NCI-H1092 treated with DMSO at 0.1 percent for 48 hours (cell line): Measurements from ENCODE around the gene POLR2J2.
"Not testable (repeated sequence)": the region's sequence is repeated elsewhere in the genome, so short reads cannot be mapped to it uniquely, and the experiment has no call there.

ENCODE experiments used
- DNase-seq: peaks from one replicate; lab custom pipeline; 2025; lab: John Stamatoyannopoulos, UW

The POLR2J2 gene

DNA sequence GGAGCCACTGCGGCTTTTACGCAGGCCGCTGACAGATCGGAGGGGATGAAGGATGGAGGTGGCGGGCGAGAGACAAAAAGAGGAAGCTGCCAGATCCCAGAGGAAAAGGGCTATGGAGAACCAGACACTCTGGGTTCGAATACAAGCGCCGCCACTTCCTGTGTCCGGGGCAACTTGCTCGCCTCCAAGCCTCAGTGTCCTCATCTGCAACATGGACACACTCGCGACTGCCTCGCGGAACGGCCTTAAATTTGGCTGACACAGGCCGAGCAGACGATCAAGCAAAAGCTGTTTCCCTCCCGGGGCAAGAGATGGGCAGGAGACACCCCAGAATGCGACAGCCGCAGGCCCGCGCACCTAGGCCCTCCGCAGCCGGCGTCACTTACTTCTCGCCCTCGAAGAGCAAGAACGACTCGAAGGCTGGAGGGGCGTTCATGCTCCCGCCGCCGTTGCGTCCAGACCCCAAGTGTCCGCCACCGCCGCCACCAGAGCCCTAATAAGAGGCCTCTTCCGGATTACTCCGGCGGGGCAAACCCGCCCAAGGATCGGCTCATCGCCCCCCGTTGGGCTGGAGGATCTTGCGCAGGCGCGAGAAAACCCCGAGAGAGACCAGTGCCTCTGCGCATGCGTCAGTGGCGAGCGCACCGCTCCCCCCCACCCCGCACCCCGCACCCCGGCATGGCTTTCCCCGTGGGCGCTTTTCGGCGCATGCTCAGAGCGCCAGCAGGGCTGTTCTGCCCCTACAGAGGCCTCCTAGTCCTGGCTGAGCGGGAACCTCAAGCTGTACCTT is at the start of gene POLR2J2:
Gene POLR2J2 (minus strand): TSS at position 498 of the 790 bp plus-strand sequence. CDS start 62 bp downstream, at position 436.
- DNase-seq = not testable (repeated sequence)

DNA sequence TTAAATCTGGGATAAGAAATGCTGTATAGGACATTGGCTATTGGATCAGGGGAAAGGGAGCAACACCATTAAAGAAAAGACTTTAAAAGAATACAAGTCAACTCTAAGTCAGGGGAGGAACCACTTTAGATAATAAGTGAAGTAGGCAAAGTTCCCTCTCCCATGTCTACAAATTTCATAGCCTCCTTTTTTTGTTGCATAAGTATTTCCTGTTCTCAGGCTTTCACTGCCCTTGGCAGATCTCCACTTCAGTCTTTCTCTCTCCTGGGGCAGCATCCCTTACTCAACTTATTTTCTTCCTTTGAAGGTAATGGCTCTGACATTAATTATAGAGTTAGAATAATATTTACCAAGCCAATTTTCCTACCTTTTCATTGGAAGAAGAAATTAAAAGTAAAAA is 47.0 kb upstream of the POLR2J2 start:
- DNase-seq = not testable (repeated sequence)

DNA sequence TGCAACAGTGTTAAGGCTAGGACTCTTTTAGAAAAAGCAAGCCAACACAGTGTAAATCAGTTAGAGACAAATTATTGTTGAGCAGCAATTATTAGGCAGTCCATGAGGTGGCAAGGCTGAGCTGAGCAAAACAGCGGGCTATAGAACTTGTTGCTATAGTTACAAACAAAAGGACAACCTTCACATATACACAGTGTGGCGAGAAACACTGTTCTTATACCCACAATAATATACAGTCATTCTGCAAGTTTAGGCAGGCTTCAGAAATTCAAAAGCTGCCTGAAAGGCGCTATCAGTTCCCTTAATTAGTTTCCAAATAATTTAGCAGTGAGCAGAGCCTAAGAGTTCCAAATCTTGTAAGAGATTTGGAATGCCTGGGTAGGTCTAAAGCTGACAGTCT is 44.3 kb upstream of the POLR2J2 start:
- DNase-seq = not testable (repeated sequence)

DNA sequence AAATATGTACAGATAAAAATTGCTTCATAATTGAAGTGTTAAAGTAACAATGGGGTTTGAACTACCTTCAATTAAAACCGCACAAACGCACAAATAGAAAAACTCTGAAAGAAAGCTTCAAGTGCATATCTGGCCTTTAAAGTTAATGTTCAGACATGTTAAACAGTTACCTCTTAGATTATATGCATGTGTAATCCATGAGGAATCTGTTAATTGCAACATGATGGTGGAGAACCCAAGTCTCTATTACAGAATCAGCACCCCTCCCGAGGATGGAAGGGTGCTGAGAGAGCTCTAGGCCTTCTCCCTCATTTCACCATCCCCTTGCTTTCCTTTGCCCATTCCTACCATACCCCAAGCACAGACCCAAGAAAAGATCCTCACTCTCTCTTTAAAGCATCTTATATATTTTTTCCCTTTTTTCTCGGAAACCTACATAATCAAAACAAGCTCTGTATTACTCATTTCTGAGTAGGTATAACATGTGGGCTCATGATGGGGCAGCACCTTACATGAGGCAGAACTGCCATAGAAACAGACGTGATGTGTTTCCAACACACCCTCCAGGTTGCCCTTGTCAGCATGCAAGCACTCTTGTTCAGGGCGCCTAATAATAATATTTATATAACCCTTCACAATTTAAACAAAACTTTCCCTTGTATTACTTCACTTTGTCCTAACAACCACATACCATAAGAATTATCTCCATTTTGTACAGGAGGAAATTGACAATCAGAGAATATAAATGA is 43.5 kb upstream of the POLR2J2 start:
- not testable (repeated sequence) for DNase-seq

DNA sequence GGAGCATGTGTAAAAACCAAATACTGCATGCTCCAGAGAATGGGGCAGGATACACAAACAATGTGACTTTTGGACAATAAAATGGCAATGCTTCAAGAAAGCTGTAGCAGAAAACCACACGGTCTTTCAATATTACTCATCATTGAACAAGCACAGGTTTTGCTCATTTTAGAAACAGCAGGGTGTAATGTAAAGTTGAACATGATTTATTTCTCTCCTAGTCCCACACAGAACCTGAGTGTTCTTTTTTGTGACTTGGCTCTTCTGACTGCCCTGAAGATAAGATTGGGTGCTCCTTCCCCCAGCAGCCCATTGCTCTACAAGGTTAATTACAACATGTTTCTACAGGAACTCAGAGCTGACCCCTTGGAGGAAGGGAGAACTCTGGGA is 42.2 kb upstream of the POLR2J2 start:
- not testable (repeated sequence) for DNase-seq

DNA sequence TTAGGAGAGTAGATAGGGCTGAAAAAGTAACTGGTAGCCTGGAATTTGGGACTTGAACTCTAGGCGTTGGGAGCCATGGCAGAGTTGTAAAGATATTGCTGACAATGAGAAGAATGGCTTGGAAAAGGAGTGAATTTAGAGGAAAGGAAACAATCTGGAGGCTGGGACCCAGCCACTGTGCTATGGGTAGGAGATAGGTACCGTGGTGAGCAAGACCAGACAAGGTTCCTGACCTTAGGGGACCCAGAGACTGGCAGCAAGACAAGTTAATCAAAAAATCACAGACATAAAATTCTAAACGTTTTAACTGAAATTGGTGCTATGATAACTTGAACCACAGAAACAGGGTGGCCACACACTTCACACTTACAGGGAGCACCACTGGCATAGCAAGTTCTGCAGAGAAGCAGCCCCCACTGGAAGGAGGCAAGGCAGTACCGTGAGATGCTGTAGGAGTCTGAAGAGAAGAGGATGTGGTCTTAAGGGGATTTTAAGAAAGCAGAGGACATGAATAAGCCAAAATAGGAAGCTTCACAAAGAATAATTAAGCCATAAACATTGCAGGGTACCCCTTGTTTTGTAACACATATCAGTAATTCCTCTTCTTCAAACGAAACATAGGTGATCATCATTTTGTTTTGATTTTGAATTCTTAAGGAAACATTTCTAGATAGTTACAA is 41.7 kb upstream of the POLR2J2 start:
- not testable (repeated sequence) for DNase-seq

DNA sequence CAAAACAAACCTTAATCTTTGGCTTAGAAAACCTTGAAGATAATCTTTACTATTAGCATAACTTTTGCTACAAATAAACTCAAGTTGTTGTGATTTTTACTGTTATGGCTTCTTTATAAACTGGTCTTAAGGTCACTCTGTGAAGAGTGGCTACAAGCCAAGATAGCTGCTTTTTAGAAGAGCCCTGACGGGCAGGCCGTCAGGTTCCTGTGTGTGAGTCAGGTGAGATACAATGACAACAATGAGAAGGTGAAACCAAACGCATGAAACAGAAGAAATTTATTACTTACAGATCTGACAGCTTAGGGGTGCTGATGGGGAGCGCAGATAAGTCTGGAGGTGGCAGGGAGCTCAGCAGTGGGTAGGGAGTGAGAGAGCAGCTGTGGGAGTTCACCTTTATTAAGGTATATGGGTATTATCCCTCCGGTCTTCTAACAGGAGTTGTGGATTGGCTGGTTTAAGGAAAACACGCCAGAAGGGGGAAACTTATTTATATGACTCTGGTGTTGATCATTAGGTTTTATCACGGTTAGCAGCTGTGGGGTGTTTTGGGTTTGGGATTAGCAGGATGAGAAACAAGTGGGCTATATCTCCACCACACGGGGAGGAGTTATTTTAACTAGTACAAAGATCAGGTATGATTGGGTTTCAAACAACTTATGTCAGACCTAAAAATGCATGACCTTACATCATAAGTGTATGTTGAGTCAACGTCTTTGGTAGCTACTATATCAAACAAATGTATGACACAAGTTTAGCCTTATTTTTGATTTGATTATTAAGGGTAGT is 27.7 kb upstream of the POLR2J2 start:
- not testable (repeated sequence) for DNase-seq

DNA sequence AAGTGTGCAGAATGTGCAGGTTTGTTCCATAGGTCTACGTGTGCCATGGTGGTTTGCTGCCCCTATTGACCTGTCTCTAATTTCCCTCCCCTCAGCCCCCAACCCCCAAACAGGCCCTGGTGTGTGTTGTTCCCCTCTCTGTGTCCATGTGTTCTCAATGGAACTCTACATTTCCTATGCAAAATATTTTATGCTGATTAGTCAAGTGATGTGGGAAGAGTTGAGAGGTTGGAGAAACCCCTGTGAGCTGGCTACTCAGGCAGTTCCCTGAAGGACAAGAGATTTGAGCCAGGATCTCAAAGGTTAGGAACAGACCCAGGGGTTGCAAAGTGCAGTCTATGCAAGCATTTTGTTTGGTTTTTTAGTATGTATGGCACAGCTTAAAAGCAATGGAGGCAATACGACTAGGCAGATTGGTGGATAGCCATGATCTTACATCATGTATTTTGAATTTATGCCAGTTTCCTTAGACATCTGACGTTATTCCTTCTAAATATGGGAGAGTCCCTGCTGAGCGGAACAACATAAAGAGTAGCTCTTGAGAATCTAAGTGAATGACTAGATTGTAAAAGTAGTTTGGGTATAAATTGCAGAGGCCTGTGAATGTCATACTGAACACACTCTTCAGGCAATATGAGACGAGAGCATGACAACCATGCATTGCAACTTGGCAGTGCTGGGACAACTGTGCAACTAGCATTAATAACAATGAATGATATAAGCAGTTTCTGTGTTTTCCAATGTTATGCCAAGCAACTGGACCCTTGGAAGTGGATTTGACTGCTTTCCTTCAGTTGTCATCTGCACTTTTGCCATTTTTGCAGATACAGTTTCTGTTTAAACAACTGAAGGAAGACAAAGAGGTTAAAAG is 26.4 kb upstream of the POLR2J2 start:
- DNase-seq = not testable (repeated sequence)

DNA sequence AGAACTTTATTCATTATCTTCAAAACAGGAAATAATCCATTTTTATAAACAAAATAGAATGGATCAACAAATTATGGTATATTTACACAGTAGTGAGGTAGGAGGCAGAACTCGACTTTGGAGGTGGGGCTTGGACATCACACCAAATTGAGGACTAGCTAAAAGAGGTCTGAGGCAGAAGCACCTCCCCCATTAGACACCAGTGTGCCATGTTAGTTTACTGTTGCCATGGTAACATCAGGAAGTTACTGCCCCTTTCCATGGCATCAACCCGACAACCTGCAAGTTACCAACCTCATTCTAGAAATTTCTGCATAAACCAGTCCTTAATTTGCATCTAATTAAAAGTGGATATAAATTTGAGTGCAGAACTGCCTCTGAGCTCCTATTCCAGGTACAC is 24.5 kb upstream of the POLR2J2 start:
- not testable (repeated sequence) for DNase-seq

DNA sequence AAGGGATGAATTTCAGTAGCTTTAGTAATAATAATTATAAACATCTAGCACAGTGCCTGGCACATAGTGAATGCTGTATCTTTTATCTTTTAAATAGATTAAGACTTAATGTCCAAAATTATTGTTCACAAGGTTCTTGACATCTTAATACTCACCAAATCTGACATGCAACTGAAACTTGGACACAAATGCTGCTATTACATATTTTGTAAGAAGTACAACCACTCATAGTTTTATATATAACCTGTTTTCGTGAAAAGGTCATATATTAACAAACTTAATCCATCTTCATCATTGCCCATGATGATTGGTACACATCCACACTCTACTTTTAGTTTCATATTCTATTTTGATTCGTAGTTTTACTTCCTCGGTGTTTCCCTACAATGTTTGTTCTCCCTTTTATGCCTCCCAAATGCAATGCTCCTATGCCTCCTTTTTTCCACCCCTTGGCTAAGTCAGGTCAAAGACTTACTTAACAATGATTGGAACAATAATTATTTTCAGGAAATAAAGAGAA is 23.6 kb upstream of the POLR2J2 start:
- DNase-seq = not testable (repeated sequence)

DNA sequence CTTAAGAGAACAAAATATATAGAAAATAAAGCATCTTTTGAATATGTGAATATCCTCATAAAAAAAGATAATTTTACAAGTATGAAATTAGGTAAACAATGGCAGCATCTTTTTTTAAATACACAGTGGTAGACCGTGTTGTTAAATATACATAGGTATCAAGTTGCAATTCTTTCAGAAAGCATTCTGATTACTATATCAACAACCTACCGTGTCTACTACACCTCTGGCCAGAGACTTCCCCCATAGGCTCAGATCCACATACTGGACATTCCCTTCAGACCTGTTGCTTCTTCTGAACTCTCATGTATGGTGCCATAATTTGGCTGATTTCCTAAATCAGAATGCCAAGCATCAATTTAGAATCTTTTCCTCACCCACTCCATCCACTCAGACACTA is 22.5 kb upstream of the POLR2J2 start:
- DNase-seq = not testable (repeated sequence)

DNA sequence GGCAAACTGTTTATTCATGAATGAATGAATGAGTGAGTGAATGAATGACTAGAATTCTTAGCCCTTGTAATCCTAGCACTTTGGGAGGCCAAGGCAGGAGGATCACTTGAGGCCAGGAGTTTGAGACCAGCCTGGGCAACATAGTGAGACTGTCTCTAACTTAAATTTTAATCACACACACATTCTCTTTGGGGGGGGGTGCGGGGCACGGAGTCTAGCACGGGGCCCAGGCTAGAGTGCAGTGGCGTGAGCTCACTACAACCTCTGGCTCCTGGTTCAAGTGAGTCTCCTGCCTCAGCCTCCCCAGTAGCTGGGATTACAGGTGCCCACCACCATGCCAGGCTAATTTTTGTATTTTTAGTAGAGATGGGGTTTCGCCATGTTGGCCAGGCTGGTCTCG is 19.1 kb upstream of the POLR2J2 start:
- not testable (repeated sequence) for DNase-seq

DNA sequence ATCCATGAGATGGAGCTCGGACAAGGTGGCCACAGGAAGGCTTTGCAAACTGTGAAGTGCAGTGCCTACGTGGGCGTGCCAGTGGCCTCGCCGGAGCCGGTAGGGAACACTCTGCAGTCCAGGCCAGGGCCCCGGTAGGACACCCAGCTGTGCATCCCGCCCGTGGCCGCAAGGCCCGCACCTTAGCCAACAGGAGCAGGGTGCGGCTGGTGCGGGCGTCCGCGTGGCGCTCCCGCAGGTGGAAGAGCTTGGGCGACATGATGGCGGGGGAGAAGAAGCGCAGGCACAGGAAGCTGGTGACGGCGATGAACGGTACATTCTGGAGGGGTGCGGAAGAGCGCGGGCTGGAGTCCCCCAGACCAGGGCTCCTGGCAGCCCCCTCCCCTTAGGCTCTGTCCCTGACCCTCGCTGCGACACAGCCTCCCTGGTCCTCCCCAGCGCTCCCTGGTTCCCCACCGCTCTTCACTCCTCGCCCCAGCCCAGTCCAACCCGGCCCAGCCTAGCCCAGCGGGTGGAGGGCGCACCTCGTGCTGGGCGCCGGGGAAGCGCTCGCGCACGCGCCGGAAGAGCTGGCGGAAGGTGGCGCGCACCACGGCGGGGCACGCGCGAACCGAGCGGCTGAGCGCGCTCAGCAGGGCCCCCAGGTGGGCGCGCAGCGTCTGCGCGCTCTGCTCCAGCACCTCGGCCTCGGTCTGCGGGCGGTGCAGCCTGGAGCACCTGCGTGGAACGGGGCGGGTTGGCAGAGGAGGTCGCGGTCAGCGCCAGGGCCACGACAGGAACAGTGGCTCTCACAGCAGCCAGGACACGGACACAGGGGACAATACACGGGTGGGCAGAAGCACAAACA is 18.2 kb upstream of the POLR2J2 start:
- not testable (repeated sequence) for DNase-seq

DNA sequence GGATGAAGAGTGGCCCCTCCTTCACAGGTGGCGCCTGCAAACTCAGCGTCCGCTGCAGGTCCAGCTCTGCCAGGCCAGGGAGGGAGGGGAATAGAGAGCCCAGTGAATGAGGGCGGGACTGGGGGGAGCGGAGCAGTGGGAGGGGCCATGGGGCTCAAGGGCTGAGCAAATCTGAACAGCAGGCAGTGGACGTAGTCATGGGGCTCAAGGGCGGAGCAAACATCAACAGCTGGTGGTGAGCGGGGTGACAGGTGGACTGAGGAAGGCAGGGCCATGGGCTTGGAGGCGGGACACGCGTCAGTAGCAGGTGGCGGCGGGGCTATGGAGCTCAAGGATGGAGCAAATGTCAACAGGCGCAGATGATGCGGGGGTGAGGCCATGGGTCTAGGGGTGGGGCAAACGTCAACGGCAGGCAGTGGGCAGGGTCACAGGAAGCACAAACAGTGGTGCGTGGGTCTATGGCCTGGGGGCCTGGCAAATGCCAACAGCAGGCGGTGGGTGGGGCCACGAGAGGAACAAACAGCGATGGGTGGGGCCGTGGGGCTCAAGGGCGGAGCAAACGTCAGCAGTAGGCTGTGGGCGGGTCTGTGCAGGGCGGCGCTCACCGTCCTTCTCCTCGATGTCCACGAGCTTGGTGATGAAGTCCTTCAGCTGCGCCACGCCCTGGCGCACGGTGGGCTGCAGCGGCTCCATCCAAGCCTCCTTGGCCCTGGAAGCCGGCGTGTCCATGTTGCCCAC is 17.0 kb upstream of the POLR2J2 start:
- DNase-seq = not testable (repeated sequence)

DNA sequence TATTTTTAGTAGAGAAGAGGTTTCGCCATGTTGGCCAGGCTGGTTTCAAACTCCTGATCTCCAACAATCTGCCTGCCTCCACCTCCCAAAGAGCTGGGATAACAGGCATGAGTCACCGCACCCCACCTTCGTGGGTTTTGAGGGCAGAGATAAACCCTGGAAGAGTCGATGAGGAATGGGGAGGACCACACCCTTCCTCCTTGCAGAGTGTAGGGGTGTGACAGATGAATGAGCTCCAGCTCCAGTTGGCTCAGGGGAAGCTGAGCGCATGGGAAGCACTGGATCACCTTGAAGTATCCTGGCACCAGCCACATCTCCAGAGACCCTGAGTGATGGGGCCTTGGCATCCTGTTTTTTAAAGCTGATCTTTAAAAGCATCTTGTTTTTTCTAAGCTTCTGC is 11.1 kb upstream of the POLR2J2 start:
- not testable (repeated sequence) for DNase-seq

DNA sequence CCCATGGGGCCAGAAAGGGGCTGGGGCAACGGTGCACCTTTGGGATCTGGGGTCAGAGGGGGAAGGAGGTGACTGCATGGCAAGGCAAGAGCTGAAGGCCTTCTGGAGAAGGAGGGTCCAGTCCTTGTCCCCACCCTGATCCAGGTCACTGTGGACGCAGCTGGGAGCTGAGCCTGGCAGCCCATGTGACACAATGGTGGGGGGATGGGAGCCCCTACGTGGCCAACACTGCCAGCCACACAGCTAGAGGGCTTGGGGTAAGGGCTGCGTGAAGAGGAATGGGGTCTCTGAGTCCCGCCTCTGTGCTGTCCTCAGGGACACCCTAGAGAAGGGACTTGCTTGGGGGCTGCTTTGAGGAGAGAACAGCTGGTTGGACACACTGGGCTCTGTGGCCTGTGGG is 9.3 kb upstream of the POLR2J2 start:
- DNase-seq = not testable (repeated sequence)

DNA sequence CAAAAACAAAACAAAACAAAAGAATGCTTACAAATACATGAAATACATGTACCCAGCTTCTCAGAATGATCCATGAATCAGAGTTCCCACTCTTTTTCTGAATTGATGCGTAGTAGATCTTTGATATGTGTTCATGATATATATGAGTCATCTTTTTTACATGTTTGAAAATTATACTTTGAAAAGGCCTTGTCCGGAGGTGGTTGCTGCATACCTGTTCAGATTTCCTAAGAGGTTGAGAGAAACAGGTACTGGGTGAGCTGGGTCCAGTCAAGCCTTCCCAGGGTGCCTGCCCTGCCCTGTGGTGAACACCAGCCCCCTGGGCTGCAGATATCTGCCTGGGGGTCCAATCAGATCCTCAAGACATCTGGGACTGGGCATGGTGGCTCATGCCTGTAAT is 4.1 kb upstream of the POLR2J2 start:
- not testable (repeated sequence) for DNase-seq

DNA sequence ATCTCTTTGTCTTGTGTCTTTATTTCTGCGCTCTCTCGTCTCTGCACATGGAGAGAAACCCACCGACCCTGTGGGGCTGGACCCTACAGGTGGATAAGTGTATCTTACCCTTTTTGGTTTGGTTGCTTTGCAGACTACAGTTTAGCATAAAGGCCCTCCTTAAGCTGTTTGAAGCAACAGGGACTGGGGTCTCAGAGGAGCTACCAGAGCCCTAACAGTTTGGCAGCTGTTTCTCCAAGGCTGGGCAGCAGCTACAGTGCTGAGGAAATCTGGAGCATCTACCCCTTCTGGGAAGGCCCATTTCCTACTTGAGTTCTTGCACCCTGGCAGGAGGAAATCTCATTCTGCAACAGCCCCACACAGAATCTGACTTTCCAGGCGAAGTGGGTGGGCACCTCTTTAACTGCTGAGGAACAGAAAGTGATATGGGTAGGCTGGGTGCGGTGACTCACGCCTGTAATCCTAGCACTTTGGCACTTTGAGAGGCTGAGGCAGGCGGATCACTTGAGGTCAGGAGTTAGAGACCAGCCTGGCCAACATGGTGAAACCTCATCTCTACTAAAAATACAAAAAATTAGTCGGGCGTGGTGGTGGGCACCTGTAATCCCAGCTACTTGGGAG is 2.1 kb upstream of the POLR2J2 start:
- DNase-seq = not testable (repeated sequence)
